ENCODE data around the gene MYO18B. TPM values are rescaled to one million over a fixed set of nuclear protein-coding genes. Genes with fewer than 3 reads are reported as not detected.
A peak's percentile ranks its signal among the peaks of the same experiment; 100 is the strongest.

Gene MYO18B
- total and polyA plus RNA-seq, 2 experiments from 2014 or later, result 35.6 to 178 TPM

DNA sequence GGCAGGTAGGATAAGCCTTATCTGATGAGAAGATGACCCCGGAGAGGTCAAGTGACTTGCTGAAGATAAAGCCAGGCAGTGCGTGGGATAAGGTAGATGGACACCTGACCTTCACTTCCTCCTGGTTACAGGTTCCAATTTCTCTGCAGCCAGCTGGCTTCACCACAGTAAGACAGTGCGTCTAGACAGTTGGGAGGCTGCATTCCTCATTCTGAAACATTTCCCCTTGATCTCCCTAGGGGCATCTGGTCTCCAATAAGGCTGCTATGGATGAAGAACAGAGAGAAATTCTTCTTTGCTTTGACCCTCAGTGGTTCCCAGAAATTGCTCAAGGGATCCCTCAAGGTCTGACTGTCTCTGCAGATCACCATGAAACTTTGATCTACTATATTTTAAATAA lies 211.3 kb downstream of the MYO18B start:
- Histone ChIP-seq H3K9me3 (ENCODE audit: low read depth) (no peaks in the 10 kb centered on the region), H3K36me3 (peaks cover 77% of the 10 kb centered on the region), H3K27ac (peak overlapping the region; percentile 28), H3K4me1 (ENCODE audit: low read depth) (no peaks in the 10 kb centered on the region), H3K27me3 (no peaks in the 10 kb centered on the region), H3K4me3 (no peak overlapping the region)
- DNase-seq (ENCODE audit: low read depth in 1 of 2, low spot score in 1 of 2), result no peak
- TF ChIP-seq, protein P1, sequence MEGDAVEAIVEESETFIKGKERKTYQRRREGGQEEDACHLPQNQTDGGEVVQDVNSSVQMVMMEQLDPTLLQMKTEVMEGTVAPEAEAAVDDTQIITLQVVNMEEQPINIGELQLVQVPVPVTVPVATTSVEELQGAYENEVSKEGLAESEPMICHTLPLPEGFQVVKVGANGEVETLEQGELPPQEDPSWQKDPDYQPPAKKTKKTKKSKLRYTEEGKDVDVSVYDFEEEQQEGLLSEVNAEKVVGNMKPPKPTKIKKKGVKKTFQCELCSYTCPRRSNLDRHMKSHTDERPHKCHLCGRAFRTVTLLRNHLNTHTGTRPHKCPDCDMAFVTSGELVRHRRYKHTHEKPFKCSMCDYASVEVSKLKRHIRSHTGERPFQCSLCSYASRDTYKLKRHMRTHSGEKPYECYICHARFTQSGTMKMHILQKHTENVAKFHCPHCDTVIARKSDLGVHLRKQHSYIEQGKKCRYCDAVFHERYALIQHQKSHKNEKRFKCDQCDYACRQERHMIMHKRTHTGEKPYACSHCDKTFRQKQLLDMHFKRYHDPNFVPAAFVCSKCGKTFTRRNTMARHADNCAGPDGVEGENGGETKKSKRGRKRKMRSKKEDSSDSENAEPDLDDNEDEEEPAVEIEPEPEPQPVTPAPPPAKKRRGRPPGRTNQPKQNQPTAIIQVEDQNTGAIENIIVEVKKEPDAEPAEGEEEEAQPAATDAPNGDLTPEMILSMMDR (IDR thresholded peaks at IDR 0.05; ENCODE audit: low read depth, low read length), result no peak

DNA sequence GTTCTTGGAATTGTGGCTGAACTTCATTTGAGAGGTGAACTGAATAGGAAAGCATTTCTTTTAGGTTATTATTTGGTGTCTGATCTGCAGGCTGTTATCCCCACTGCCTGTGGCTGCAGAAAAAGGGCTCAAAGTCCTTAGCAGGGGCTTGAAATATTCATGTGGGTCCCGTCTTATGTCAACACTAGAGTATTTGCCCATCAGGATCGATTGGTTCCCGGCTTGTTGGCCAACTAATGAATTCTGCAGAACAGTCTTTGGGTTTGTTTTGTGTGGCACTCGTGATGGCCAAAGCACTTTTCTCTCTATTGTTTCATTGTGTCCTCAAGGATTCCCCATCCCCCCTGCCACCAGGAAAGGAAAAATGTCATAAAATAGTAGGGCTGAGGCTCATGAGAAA lies 211.9 kb downstream of the MYO18B start:
- Histone ChIP-seq H3K4me3 (no peak overlapping the region), H3K27ac (no peak overlapping the region), H3K9me3 (ENCODE audit: low read depth) (no peaks in the 10 kb centered on the region), H3K27me3 (no peaks in the 10 kb centered on the region), H3K36me3 (peaks cover 76% of the 10 kb centered on the region), H3K4me1 (ENCODE audit: low read depth) (no peaks in the 10 kb centered on the region)
- TF ChIP-seq, protein P1 (IDR thresholded peaks at IDR 0.05; ENCODE audit: low read depth, low read length), result no peak
- DNase-seq (ENCODE audit: low read depth in 1 of 2, low spot score in 1 of 2), result no peak

DNA sequence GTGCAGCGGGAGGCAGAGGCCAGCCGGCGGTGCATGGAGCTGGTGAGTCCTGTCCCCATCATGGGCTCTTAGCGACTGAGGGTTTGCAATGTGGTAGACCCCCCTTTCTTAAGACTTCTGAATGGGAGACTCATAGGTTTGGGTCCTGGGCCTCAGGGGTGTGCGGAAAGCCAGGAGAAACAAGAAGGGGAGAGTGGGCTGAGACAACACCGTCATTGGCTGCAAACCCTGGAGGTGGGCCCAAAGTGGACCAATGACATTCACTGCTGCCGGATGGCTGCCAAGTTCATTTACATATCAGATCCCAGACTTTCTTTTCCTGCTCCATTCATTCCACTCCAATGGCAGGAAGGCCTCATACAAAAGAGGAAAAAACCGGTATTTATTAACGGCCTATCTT lies 213.3 kb downstream of the MYO18B start:
- no peak overlapping the region for H3K27ac ChIP-seq
- H3K36me3 ChIP-seq, result peaks cover 63% of the 10 kb centered on the region
- H3K9me3 ChIP-seq (ENCODE audit: low read depth), result no peaks in the 10 kb centered on the region
- no peak for DNase-seq (ENCODE audit: low read depth in 1 of 2, low spot score in 1 of 2)
- TF ChIP-seq, protein P1 (IDR thresholded peaks at IDR 0.05; ENCODE audit: low read depth, low read length), result no peak
- no peaks in the 10 kb centered on the region for H3K4me1 ChIP-seq (ENCODE audit: low read depth)
- H3K4me3 ChIP-seq, result no peak overlapping the region
- H3K27me3 ChIP-seq, result no peaks in the 10 kb centered on the region

- Histone ChIP-seq H3K36me3 (peaks cover 57% of the 10 kb centered on the region), H3K4me1 (ENCODE audit: low read depth) (no peaks in the 10 kb centered on the region), H3K27ac (no peak overlapping the region), H3K9me3 (ENCODE audit: low read depth) (no peaks in the 10 kb centered on the region), H3K4me3 (no peak overlapping the region), H3K27me3 (no peaks in the 10 kb centered on the region)
- TF ChIP-seq, protein P1 (IDR thresholded peaks at IDR 0.05; ENCODE audit: low read depth, low read length), result no peak
- DNase-seq (ENCODE audit: low read depth in 1 of 2, low spot score in 1 of 2), result no peak
Measured at GRCh38 chr22:25956801-25957200, 214.8 kb downstream of the MYO18B start.

- Histone ChIP-seq H3K27me3 (no peaks in the 10 kb centered on the region), H3K4me1 (ENCODE audit: low read depth) (no peaks in the 10 kb centered on the region), H3K4me3 (no peak overlapping the region), H3K9me3 (ENCODE audit: low read depth) (no peaks in the 10 kb centered on the region), H3K36me3 (peaks cover 55% of the 10 kb centered on the region), H3K27ac (no peak overlapping the region)
- no peak for DNase-seq (ENCODE audit: low read depth in 1 of 2, low spot score in 1 of 2)
- TF ChIP-seq, protein P1 (IDR thresholded peaks at IDR 0.05; ENCODE audit: low read depth, low read length), result no peak
Measured at GRCh38 chr22:25959818-25960774, 218.1 kb downstream of the MYO18B start.

All from cardiac muscle cell (in vitro differentiated cells and primary cell).